CD4-positive, alpha-beta T cell treated with Interferon gamma for 1 hour (primary cell): ENCODE data around the gene DNAJC1.
"Not testable (repeated sequence)": the region's sequence is repeated elsewhere in the genome, so short reads cannot be mapped to it uniquely, and the experiment has no call there.

Experiments used
- DNase-seq: peaks from one replicate; pipeline ENCODE4 v3.0.0-alpha.2; 2020

Gene DNAJC1

DNA sequence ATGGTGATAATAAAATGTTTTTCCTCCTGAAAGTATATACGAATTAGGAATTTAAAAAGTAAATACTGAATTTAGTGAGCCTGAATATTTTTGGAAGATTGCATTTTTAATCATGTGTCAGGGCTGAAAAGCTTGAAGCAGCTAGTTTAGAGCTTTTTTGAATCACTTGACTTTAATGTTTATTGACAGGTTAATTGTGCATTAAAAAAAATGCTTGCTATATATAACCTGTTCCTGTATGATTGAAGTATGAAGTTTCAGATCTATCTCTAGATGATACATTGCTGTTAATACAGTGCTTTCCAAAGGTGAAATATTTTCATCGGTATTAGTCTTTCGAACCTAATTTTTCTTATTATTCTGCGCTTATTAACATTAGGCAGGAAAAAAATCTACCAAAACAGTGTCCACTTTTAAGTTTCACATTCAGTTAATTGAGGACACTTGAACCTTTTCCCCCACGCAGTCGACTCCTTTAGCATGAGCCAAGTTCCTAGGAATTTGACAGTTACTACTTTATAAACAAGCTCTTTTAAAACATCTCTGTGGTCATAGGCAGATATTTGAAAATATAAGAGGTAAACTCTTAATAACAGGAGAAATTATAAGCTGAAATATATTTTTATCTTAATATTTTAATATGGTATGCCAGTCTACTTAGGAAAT lies 282.4 kb downstream of the DNAJC1 start:
- no peak for DNase-seq

GRCh38 chr10:21720090-21720489 lies 283.4 kb downstream of the DNAJC1 start:
- no peak for DNase-seq

DNA sequence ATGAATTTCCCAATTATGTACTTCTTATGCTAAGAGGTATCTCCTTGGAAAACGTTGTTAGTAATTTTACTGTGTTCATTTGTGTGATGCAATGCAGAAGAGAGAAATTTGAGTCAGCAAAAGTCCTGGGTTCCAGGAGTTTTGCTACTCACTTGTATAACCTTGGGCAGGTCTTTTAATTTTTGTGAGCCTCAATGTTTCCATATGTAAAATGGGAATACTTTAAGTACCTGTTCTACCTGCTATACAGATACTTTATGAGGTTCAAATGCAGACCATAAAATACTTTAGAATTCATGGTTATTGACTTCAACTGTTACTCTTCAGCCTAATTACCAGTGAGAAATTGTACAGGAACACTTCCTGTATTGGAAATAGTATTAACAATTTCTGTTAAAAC lies 284.0 kb downstream of the DNAJC1 start:
- DNase-seq, result no peak

- DNase-seq, result not testable (repeated sequence)
Observed at GRCh38 chr10:21717437-21718054, 286.0 kb downstream of the DNAJC1 start.

DNA sequence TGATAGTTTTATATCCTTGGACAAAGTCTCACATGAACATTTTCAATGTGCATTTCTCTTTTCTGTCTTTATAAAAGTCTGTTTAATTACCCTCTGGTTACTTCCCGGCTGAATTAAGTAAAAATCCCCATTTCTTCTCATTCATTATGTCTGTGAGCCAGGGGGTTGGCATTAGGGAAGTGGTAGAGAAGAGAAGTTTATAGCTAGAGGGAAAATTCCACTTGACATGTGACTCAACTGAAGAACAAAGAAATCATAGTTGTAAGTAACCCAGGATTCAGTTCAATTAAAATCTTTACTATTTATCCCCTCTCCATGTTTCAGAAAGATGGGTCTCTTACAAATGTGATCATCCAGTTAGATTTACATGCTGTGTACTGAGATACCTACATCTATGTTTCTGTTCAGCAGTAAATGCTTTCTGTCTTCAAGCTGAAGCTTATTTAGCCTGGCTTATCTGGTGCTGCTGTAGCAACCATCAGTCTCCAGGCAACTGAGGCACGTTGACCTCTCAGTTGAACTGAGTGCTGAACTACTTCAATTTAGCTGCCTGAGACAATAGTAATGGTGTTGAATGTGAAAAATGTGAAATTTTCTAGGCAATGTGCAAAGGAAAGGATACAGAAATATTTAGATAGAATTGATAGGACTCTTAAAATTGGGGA lies 287.9 kb downstream of the DNAJC1 start:
- DNase-seq, result no peak

DNA sequence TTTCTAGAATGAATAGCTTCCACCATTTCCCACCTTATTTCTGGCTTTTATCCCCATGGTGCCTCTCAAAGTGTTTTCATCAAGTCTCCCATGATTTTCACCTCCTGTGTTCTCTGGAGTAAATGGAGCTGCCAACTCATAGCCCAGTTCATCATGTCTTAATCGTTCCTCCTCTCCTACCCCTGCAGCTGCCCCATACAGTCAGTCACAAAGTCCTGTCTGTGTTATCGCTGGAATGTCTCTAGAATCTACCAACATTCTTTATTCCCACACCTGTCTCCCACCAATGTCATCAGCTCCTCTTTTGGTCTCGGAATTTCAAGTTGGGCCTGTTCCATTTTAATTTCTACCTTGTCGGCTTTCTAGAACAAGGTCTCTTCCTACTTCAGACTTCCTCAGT lies 290.6 kb downstream of the DNAJC1 start:
- no peak for DNase-seq

DNA sequence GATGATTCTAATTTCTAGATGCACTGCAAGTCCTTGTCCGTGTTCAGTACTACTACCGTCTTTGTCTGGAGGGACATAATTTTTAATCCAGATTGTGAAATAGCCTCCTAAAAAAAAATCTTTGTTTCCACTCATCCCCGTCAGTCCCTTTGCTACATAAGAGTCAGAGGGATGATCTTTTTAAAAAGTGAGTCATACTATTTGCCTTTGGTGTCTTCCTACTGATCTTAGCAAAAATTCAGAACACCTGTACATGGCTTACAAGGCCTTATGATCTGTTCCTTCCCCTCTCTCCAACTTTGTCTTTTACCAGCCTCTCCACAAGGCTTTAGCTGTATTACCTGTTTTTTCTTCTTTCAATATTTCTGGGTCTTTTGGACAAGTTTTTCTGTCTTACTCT lies 296.0 kb downstream of the DNAJC1 start:
- DNase-seq, result no peak
